ENCODE measurements around the gene ABHD12B.

The ABHD12B gene, protein sequence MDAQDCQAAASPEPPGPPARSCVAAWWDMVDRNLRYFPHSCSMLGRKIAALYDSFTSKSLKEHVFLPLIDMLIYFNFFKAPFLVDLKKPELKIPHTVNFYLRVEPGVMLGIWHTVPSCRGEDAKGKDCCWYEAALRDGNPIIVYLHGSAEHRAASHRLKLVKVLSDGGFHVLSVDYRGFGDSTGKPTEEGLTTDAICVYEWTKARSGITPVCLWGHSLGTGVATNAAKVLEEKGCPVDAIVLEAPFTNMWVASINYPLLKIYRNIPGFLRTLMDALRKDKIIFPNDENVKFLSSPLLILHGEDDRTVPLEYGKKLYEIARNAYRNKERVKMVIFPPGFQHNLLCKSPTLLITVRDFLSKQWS

DNA sequence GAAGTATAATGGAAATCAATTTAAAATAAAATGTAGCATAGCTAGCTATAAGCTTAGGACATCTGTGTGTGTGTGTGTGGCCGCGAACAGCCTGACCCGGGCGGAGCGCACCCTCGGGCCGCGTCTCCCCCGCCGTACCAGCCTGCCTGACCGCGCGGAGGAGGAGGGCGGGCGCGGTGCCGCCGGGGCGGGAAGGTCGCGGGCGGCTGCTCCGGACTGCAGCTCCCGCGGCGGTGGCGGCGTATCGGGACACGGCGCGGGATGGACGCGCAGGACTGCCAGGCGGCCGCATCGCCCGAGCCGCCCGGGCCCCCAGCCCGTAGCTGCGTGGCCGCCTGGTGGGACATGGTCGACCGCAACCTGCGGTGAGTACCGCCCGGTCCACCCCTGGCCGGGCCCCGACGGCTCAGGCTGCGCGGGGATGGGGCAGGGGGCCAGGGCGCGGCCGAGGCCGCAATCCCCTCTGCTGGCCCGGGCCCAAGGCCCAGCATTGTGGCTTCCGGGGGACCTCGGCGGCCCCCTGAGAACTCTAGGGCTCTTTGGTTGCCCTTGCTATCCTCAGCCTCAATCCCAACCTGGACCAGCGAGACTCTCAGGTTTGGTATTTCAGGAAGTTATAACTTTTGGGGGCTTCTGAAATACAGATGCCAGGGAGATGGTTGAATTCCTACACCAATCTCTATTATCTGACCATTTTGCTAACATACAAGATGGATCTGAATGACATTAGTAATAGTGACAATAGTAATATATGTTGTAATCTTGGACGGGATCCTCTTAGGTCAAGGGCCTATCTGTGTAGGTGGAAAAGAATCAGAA lies at the start of gene ABHD12B:
Gene ABHD12B (plus strand): TSS at position 140 of the 819 bp plus-strand sequence. CDS start 122 bp downstream, at position 262.
- peak; percentile 50 for DNase-seq

DNA sequence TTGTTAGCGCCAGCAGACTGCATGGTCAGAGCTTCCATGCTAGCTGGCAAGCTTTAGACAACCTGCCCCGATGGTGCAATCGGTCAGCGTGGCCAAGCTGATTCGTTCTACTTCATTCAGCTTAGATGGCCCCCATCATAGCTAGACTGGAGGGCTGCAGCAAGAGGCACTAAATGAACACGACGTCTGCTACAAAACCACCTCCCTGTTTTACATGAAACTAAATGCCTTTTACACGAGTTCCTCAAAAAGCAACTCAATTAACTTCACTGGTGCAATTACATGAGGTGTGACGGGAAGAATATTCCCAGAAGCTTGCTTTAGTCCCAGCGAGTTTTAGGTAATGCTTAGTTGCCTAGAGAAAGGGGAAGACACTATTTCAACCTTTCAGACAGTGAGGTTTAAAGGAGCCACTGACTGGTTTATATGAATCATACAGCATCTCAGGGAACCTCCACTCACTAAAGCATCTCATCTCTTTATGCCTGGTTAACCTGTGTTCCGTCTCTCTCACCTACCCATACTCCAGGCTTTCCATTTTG lies 49.3 kb upstream of the ABHD12B start:
- DNase-seq: no peak

DNA sequence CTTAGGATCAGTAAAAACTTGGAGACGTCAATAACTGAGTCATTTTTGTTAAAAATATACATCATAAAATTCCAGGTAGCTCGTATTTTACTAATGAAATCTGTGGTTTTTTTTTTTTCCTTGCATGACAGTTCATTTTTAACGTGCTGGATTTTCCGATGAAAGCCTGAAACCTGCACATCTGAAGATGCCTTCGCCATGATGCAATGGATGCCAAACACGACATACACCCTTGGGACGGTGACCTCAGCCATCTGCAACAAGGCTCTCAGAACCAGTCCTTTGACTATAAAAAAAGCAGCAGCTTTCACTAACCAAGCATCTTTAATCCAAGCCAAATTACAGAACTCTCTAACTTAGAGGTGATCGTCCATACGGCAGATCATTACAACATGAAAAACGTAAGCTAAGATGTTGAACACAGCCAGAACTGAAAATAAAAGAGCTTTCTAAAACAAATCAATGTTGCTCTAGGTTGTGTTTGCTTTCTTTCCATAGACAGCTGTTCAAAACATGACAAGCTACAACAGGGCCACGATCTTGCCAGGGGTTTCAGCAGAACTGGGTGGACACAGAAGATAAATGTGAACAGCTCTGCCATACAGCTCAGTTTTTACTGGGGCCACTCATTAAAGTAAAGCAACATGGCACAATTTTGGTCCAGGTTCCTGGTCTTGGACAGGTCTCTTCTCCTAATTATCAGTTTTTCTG lies 48.6 kb upstream of the ABHD12B start:
- peak; percentile 60 for DNase-seq

DNA sequence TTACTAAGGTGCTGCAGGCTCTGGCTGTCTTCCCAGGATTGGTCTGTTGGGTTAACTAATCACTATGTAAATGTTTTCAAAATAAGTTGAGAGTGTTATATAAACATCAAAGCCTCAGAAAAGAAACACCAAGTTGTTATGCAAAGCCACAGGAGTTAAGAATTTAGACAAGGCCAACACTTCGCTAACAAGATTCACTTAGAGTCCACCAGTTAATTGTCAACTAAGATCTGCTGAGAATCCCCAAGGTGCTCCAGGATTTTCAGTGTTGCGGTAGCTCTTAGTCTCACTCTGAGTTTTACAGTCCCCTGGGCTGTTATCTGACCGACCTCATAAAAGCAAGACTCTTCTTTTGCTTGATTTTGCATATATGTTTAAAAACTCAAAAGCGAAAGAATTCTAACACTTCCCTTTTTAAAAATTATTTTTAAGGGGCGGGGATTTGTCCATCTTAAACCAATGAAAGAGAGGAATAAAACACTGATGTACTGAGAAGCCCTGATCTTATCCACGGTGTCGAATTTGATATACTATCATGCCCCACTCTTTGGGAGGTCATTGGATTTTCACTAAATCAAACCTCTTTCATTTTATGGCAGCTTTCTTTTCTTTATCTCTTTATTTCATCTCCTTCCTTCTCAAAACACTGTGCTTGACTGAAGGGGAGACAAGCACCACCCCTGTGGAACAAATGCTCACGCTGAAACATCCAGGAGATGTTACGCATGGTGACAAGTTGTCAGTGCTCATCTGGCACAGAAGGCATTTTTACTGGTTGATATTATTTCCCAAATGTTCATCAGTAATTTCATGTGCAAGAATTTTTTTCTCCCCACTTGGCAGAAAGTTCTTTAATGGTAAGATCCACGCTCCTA lies 47.9 kb upstream of the ABHD12B start:
- peak; percentile 42 for DNase-seq

DNA sequence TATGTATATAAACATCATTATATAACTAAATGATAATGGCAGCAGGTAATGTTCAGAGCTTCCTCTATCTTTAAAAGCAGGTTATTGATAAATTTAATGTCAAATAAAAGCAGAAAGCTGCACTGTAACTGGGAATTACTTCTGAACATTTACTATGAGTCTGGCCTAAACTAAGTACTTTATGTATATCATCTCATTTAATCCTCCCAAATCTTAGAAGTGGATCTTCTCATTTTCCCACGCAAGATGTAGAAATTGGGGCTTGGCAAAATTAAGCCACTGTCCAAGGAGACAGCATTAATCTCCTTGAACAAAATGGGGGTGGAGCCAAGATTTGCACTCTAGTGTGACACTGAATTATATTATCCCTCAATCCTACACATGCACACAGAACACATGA lies 46.5 kb upstream of the ABHD12B start:
- DNase-seq: no peak

DNA sequence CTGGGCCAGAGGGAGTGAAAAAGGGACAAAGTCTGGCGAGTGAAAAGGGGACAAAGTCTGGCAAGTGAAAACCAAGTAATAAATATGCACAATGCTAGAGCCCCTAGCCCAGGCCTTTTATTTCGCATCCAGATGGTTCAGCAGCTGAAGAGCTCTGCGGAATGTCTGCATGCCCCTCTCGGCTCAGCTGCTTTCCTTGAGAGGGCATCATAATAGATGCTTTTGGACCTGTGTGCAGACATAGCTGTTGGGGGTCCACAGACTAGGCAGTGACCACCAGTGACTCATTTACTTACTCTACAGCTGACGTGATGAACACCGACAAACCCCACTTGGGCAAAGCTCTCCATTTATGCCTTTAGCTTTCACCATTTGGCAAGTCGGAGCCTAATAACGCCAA lies 45.2 kb upstream of the ABHD12B start:
- DNase-seq: peak; percentile 58

DNA sequence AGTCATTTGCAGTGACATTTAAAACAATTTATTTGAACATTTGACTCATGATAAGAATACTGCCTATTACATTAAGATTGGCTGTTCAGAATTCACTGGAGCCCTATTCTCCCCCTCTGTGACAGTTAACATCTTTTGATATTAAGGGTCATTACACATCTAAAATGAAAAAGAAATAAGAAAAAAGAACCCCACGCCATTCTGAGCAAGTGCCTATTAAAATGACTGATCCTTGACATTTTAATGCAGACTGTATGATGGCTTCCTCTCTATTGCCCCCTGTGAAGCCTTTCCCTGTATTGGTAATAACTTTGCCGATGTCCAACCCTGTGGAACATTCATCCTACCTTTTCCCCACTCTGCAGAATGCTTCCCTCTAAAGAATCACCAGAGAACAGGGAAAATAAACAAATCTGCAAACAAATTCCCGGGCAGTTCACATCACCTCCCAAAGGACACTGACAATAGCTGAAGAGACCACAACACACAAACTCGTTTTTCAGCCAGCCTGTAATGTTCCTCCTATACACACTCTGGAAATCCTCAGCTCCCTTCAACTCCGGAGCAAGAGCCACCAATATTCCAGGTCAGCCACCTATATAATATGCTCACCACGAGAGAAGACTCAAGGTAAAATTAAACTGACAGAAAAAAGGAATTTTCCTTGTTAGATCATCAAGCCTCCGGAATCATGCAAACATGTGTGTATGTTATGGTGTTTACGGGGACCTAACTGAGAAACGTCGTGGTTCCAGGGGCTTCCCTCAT lies 42.9 kb upstream of the ABHD12B start:
- peak; percentile 50 for DNase-seq

DNA sequence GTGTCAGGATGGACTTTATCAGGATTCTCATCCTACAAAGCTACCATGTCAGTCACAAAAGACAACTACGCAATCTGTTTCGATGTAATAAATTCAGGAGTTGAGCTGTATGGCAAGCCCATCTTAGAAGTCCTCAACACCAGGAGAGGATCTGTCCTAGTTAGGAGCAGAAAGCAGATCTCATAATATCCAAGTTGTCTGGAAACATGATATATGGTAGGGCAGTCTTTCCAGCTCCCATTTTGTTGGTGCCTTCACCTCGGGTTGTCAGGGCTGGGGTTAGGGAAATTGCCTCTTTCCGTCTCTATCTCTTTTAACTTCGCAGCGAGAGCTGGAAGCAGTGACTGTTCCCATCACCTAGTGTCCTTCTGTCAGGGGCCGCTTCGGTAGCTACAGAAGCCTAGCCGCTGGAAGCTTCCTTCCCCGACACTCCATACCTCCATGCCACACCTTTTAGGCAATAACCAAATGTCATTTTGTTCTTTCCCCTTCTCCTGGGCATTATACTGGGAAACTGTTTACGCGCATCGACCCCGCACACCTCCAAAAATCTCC lies 42.3 kb upstream of the ABHD12B start:
- no peak for DNase-seq

DNA sequence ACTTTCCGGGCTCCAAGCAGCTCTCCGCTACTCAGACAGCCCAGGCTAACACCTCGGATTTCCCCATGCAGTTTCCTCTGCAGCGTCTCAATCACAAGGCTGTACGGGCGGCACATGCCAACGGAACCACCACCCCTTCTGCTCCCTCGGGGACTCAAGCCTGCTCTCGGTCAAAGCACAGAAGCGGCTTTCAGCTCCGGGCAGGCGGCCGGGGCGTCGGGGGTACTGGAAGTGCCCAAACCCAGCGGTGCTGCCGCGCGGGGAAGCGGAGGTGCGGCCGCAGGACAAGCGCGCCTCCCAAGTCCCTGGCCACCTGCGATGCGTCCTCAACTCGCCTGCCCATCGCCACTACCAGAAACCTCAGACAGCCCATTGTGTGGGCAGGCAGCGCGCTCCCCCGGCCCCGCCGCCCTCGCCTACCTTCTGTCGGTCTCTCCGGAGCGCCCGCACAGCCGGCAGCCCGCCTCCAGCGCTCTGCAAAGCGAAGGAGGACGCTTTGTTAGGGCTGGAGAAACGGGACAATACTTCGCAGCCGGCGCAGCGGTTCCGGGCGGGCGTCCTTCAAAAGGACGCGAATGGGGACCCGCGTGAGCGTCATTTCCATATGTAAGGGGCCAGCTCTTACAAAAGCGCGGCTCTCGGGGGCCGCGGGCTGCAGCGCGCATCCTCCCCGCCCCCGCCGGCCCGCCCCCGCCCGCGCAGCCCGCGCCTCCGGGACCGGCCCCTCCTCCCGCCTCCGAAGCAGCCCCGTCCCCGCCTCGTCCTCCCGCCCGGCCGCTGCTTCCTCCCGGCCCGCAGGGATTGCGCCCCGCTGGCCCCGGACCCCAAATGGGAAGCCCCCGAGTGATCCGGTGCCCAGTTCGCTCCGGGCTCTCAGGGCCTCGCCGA lies 41.6 kb upstream of the ABHD12B start:
- DNase-seq: peak; percentile 89

DNA sequence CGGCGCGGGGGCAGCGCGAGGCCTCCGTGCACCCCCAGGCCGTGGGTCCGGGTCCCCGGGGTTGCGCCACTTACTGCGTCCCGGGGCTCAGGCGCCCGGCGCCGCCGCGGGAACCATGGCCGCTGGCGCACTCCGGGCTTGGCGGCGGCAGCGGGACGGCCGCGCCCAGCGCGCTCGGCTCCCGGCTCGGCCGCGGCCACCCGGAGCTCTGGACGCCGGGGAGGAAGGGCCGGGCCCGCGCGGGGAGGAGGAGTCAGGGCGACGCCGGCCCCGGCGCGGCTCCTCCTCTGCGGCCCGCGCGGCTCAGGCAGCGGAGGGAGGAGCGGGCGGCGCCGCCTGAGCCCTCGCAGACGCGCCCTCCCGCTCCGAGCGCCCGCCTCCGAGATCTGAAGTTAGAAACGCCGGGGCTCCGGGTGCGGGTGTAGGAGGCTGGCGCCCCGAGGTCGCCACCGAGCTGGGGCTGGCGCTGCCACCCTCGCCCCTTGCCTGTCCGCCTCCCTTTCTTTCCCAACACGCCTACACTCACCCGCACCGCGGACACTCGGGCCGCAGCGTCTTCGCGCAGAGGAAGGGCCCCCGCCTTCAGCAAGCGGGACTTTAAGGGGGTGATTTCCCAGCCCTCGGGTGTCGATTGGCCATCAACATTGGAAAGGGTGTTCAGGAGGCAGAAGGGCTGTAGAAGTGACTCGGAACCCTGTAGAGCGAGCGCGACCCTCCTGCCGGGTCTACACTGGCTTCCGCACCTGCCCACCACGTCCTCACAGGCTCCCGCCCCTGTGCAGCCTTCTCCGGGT lies 40.7 kb upstream of the ABHD12B start, which contains the start of gene NIN:
Gene NIN (minus strand): TSS at position 231 of the 794 bp plus-strand sequence. CDS start 9,106 bp downstream, outside the sequence.
- DNase-seq: peak; percentile 92

DNA sequence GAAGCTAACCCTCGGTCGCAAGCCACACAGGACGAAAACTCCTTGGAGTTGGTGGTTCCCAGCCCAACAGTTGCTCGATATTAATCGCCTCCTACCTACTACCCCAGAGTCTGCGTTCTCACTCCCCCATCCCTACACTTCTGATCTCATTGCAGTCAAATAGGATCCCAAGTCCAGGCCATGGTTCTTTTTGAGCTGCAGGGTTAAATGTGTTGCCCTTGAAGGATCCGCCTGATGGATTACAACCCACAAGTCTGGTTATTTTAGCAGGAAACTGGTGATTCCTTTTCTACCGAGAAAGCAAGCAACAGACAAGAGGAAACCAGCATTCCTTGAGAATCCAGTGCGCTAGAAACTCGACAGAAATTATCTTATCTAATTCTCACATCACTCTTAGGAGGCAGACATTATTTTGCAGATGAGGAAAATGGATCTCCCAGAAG lies 40.1 kb upstream of the ABHD12B start:
- DNase-seq: no peak

DNA sequence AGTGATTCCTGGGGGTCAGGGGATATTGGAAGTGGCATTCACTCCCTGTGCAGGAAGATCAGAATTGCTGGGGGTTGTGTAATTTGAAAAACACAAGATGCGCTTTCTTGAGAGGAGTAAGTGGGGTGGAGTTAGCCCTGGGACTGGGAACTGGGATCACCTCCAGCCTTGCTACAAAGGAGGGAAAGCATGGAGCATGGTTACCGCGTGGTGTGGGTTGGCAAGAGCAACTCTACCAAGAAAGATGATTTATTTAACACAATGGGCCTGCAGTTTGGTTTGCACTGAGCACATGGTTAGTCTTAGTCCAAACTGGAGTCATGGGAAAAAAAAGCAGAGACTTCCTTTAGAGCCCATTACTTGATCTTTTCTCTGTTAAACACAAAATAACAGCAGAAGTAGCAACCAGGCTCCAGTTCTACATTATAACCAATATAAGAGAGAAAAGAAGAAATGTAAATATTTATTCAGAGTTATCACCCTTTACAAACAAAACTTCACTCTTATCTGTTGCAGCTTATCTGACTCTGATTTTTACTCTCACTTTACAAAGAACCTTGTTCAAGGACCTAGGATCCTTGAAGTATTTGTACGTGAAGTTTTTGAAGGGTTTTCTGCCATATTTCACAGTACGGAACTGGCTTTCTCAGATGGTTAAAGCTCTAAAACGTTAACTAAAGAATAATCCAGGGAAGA lies 38.8 kb upstream of the ABHD12B start:
- no peak for DNase-seq

DNA sequence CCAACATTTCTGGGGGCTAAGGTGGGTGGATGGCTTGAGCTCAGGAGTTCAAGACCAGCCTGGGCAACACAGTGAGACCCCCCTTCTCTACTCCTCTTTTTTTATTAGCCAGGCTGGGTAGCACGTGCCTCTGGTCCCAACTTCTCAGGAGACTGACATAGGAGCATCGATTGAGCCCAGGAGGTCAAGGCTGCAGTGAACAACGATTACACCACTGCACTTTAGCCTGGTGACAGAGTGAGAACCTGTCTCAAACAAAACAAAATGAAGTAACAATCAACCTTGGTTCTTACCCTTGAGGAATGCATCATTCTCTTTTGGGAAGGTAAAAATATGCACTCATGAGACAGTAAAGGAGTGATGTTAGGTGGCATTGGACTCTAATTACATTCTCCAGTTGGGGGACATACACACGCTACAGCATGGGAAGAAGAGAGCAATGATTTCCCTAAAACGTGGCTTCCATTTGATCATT lies 37.0 kb upstream of the ABHD12B start:
- DNase-seq: no peak

DNA sequence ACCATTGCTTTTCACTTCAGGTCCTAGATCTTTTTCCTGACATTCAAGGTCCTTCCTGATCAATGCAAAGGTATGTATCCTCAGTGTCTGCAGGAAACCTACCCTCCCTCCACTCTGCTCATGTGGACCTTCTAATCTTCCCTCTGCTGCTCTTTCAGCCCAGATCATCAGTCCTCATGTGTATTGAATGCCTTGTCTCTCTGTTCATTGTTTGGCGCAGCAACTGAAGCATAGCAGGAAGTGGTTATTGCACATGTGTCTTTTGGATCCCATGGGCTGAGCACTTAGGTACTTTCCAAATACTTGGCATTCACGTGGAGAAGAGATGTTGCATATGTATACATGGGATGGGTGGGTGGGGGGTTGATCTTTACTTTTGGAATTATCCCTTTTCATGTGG lies 36.6 kb upstream of the ABHD12B start:
- peak; percentile 60 for DNase-seq

DNA sequence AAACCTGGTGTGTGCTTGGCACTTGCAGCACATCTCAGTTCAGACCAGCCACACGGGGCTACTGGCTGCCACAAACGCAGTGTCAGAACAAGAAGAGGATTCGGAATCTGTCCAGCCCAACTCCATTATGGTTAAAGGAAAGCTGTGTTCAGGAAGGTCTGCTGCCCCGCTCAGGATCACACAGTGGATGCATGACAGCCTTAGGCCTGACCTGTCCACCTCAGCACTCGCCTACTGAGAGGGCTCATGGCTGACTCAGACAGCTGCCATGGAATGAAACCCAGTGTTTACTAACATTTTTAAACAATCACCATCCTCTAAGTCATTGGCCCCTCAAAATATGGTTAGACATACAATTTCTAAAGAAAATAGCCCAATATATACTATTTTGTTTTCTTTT lies 35.3 kb upstream of the ABHD12B start:
- DNase-seq: no peak

DNA sequence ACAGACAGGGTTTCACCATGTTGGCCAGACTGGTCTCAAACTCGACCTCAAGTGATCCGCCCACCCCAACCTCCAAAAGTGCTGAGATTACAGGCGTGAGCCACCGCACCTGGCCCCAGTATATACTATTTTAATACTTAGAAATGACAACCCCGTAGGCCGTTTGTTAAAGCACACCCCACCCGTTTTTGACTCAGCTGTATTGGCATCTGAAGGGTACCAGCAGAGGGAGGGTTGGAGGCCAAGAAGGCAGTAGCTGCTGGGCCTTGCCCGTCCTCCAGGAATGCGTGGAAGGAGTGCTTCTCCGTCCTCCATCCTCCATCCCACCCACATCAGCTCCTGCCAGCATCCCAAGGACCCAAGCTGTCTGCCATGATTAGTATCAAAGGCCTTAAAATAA lies 34.6 kb upstream of the ABHD12B start:
- no peak for DNase-seq

DNA sequence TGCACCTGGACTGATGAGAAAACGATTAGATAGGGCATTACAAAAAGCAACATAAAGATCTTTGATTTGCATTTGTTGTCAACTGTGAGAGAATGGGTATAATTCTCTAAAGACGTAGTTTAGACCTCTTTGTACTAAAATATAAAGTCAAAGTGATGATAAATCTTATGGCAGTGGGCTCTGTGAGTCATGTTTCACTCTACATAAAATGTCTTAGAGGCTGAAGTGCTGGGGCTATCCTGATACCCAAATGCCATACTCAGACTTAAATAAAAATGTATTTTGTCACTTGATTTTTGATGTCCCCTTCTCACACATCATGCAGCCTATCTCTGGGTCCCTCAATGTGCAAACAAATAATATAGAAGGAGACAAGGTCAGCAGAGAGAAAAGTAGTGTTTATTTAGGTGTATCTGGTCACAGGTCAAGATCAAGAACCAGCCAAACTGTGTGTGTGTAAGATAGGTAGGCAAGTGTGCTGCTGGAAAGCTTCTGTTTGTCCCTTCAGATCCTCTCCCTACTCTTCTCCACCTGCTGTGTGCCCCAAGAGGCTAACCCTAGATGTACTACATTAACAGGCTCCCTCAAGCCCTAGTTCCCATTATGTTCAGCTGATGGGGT lies 33.9 kb upstream of the ABHD12B start:
- DNase-seq: no peak

DNA sequence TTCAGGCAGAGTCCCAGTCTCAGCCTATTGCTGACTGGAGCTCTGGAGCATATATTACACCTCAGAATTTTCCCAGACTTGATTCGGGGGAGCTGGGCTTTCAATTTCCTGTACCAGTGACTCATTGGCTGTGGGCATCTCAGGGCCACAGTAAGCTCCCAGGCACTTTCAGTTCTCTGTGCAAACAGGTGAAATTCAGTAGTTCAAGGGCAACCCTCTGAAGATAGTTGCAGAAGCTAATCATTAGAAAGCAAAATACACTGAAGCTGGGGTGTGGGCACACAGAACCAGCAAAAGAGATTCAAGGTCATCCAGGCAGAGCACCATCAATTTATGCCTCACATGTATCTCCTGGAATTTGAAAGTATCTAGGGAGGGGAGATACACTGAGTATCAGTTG lies 32.8 kb upstream of the ABHD12B start:
- DNase-seq: no peak

Measured in eye (tissue), 1 donor.